GM21717 (cell line): Measurements from ENCODE around the gene IL26.
"Not testable (repeated sequence)": the region's sequence is repeated elsewhere in the genome, so short reads cannot be mapped to it uniquely, and the experiment has no call there.

Experiments used
- ATAC-seq: cut with Tn5 transposase; IDR thresholded peaks from one replicate; pipeline ENCODE4 v1.9.1; 2021; ENCODE audit warnings: mild to moderate bottlenecking, moderate library complexity; ENCODE audit not compliant: unreplicated experiment

Gene IL26

GRCh38 chr12:68203460-68203875 lies 22.1 kb downstream of the IL26 start:
- ATAC-seq, result no peak

- no peak for ATAC-seq
Observed at GRCh38 chr12:68200854-68201253, 24.8 kb downstream of the IL26 start.

GRCh38 chr12:68199127-68199526 lies 26.5 kb downstream of the IL26 start:
- ATAC-seq, result no peak

- no peak for ATAC-seq
Observed at GRCh38 chr12:68198507-68199086, 27.0 kb downstream of the IL26 start.

GRCh38 chr12:68190301-68190700 lies 35.3 kb downstream of the IL26 start:
- ATAC-seq, result no peak

GRCh38 chr12:68189821-68190242 lies 35.8 kb downstream of the IL26 start:
- no peak for ATAC-seq

GRCh38 chr12:68185598-68185997 lies 40.0 kb downstream of the IL26 start:
- ATAC-seq, result no peak

GRCh38 chr12:68180792-68181744 lies 44.5 kb downstream of the IL26 start:
- no peak for ATAC-seq

GRCh38 chr12:68178774-68179439 lies 46.7 kb downstream of the IL26 start:
- no peak for ATAC-seq

GRCh38 chr12:68178184-68178583 lies 47.4 kb downstream of the IL26 start:
- no peak for ATAC-seq

- ATAC-seq, result no peak
Observed at GRCh38 chr12:68177562-68177961, 48.0 kb downstream of the IL26 start.

GRCh38 chr12:68176257-68176656 lies 49.4 kb downstream of the IL26 start:
- no peak for ATAC-seq

GRCh38 chr12:68175557-68176061 lies 50.0 kb downstream of the IL26 start:
- peak; percentile 86 for ATAC-seq

GRCh38 chr12:68174761-68175160 lies 50.8 kb downstream of the IL26 start:
- not testable (repeated sequence) for ATAC-seq

GRCh38 chr12:68173792-68174191 lies 51.8 kb downstream of the IL26 start:
- ATAC-seq, result no peak

- ATAC-seq, result no peak
Observed at GRCh38 chr12:68170726-68171125, 54.9 kb downstream of the IL26 start.

- ATAC-seq, result no peak
Observed at GRCh38 chr12:68169213-68169889, 56.3 kb downstream of the IL26 start.

- ATAC-seq, result no peak
Observed at GRCh38 chr12:68166317-68166831, 59.2 kb downstream of the IL26 start.

- ATAC-seq, result peak; percentile 74
Observed at GRCh38 chr12:68163560-68164081, 62.0 kb downstream of the IL26 start.

- ATAC-seq, result no peak
Observed at GRCh38 chr12:68162374-68162773, 63.2 kb downstream of the IL26 start.
